ENCODE measurements around the gene DCST1.

The DCST1 gene

DNA sequence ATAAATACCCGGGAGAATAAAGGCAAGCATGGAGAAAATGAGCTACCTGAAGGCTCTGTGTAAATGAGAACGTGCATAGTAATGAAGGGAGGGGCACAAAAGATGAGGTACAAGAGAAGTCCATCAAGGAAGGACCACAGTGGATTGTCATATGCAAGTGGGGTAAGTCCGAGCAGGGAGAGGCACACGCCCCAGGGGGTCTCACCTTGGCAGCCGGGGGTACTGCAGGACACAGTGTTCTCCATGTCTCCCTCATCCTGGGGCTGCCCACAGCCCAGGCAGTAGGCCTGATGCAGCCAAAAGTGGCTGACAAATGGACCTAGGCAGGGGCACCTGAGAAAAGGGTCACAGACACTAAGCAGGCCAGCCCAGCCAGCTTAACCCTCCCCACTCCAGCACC lies 10.0 kb upstream of the DCST1 start:
- no peak overlapping the region for H3K27ac ChIP-seq (ENCODE audit: low read depth, low read length)
- H3K9me3 ChIP-seq (ENCODE audit: control insufficient read depth, insufficient read depth, low read length) = no peaks in the 10 kb centered on the region
- H3K27me3 ChIP-seq (ENCODE audit: control insufficient read depth, insufficient read depth, low read length) = no peaks in the 10 kb centered on the region
- H3K4me1 ChIP-seq (ENCODE audit: control insufficient read depth, insufficient read depth, low read length) = no peaks in the 10 kb centered on the region
- H3K4me3 ChIP-seq (ENCODE audit: low read depth, low read length) = no peak overlapping the region
- no peak overlapping the region for H3K9ac ChIP-seq (ENCODE audit: low read depth, low read length)
- no peaks in the 10 kb centered on the region for H3K36me3 ChIP-seq (ENCODE audit: control insufficient read depth, insufficient read depth, low read length)

DNA sequence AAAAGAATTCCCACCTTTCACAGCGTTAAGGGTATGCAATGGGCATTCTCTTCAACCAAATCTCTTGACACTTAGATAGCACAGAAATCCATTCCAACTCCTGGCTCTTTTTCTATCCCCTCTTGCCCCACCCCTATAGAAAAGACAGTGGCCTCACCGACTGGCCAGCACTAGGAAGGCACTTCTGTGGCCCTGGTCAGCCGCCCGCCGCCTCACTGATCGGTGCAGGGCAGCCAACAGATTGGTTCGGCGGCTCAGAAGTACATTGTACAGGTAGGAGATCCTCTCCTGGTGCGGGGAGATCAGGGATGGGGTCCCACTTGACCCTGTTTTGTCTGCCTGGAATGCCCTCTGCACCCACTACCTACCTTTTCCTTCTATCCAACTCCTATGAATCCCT lies 9.3 kb upstream of the DCST1 start:
- Histone ChIP-seq H3K27ac (ENCODE audit: low read depth, low read length) (no peak overlapping the region), H3K9ac (ENCODE audit: low read depth, low read length) (no peak overlapping the region), H3K27me3 (ENCODE audit: control insufficient read depth, insufficient read depth, low read length) (no peaks in the 10 kb centered on the region), H3K9me3 (ENCODE audit: control insufficient read depth, insufficient read depth, low read length) (no peaks in the 10 kb centered on the region), H3K4me3 (ENCODE audit: low read depth, low read length) (no peak overlapping the region), H3K36me3 (ENCODE audit: control insufficient read depth, insufficient read depth, low read length) (no peaks in the 10 kb centered on the region), H3K4me1 (ENCODE audit: control insufficient read depth, insufficient read depth, low read length) (no peaks in the 10 kb centered on the region)

DNA sequence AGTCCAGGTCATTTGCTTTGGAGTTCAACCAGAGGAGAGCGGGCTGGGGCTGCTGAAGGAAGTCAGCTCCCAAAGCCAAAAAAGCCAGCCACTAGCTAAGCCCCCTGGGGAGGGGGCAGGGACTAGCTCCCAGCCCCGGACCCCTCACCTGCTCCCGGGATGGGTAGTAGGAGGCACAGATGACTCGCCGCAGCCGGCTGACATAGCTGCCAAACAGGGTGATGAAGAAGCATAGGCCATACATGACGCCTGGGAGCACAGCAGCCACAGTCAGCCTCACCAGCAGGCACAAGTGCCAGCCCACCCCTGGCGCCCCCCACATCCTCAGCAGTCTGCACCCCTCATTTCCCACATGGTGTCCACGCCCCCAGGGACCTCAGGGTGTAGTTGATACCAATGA lies 7.5 kb upstream of the DCST1 start:
- Histone ChIP-seq H3K27ac (ENCODE audit: low read depth, low read length) (no peak overlapping the region), H3K36me3 (ENCODE audit: control insufficient read depth, insufficient read depth, low read length) (no peaks in the 10 kb centered on the region), H3K27me3 (ENCODE audit: control insufficient read depth, insufficient read depth, low read length) (no peaks in the 10 kb centered on the region), H3K9ac (ENCODE audit: low read depth, low read length) (no peak overlapping the region), H3K4me3 (ENCODE audit: low read depth, low read length) (no peak overlapping the region), H3K9me3 (ENCODE audit: control insufficient read depth, insufficient read depth, low read length) (no peaks in the 10 kb centered on the region), H3K4me1 (ENCODE audit: control insufficient read depth, insufficient read depth, low read length) (no peaks in the 10 kb centered on the region)

DNA sequence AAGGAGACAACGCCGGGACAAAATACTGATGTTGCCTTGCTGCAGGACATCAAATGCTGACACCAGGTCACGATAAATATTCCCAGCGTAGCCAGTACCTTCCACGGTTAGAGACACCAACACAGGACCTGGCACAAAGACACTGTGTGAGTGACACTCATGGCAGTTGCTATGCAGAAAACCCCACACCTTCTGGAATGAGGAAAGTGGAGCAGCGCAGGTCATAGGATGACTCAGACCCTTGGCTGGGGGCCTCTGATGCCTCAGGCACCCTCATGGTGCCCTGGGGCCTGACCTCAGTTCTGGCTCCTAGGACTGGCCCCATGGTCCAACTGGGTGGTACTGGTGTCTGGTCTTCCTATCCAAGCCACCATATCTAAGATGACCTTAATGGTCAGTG lies 7.0 kb upstream of the DCST1 start:
- no peaks in the 10 kb centered on the region for H3K27me3 ChIP-seq (ENCODE audit: control insufficient read depth, insufficient read depth, low read length)
- no peaks in the 10 kb centered on the region for H3K36me3 ChIP-seq (ENCODE audit: control insufficient read depth, insufficient read depth, low read length)
- no peak overlapping the region for H3K4me3 ChIP-seq (ENCODE audit: low read depth, low read length)
- H3K9ac ChIP-seq (ENCODE audit: low read depth, low read length) = no peak overlapping the region
- no peaks in the 10 kb centered on the region for H3K9me3 ChIP-seq (ENCODE audit: control insufficient read depth, insufficient read depth, low read length)
- no peaks in the 10 kb centered on the region for H3K4me1 ChIP-seq (ENCODE audit: control insufficient read depth, insufficient read depth, low read length)
- H3K27ac ChIP-seq (ENCODE audit: low read depth, low read length) = no peak overlapping the region

DNA sequence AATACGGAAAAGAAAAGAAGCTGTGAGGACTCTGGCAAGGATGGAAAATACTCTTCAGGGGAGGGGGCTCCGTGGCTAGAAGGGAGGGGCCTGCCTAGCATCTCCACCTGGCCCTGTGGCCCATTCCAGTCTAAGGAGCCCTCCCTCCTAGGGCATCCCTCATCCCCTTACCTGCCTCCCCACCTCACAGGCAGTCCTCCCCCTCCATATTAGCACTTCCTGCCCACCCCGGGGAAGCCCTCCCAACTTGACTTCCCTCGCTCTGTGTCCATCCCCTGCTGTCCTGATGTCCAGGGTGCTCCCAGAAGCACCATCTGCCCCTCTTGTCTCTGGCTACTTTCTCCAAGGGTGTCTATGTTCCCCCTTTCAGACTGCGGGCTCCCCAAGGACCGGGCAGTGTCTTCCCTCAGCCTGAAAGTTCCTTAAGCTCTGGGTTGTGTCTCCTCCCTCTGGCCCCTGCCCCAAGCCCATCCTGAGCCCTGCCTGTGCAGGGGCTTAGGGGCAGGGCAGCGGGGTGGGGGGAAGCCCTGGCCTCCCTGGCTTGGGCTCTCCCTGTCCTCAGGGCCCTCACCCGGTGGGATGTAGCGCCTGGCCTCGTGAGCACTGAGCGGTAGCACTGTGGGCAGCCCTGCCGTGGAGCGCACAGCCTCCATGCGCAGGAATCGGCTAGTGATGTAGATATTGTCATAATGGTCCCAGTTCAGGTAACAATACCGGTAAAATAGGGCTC lies 3.9 kb upstream of the DCST1 start:
- Histone ChIP-seq H3K36me3 (ENCODE audit: control insufficient read depth, insufficient read depth, low read length) (no peaks in the 10 kb centered on the region), H3K9ac (ENCODE audit: low read depth, low read length) (no peak overlapping the region), H3K9me3 (ENCODE audit: control insufficient read depth, insufficient read depth, low read length) (no peaks in the 10 kb centered on the region), H3K27ac (ENCODE audit: low read depth, low read length) (no peak overlapping the region), H3K27me3 (ENCODE audit: control insufficient read depth, insufficient read depth, low read length) (no peaks in the 10 kb centered on the region), H3K4me3 (ENCODE audit: low read depth, low read length) (no peak overlapping the region), H3K4me1 (ENCODE audit: control insufficient read depth, insufficient read depth, low read length) (no peaks in the 10 kb centered on the region)

DNA sequence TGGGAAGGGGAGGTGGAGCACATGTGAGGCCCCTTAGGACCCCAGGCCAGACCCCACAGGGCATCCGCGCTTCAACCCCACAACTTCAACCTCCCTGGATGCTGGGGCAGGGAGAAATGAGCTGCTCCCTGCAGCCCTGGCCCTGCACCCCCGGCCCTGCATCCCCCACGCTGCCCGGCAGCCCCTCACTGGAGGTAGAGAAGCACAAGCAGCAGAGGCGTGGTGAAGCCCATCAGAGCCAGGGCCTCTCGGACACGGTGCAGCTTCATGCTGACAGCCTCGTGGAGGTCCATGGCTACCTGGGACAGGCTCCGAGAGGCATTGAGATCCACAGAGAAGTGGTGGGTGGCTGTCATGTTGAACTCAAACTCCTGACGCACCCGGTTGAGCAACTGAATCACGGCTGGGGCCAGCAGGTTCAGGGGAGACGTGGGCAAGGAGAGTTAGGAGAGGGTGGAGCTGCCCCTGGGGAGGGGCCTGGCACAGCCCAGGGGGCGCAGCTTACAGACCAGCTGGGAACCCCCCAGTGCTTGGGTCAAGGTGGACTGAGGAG lies 3.3 kb upstream of the DCST1 start:
- Histone ChIP-seq H3K27ac (ENCODE audit: low read depth, low read length) (no peak overlapping the region), H3K9me3 (ENCODE audit: control insufficient read depth, insufficient read depth, low read length) (no peaks in the 10 kb centered on the region), H3K4me1 (ENCODE audit: control insufficient read depth, insufficient read depth, low read length) (no peaks in the 10 kb centered on the region), H3K9ac (ENCODE audit: low read depth, low read length) (no peak overlapping the region), H3K27me3 (ENCODE audit: control insufficient read depth, insufficient read depth, low read length) (no peaks in the 10 kb centered on the region), H3K4me3 (ENCODE audit: low read depth, low read length) (no peak overlapping the region), H3K36me3 (ENCODE audit: control insufficient read depth, insufficient read depth, low read length) (no peaks in the 10 kb centered on the region)

DNA sequence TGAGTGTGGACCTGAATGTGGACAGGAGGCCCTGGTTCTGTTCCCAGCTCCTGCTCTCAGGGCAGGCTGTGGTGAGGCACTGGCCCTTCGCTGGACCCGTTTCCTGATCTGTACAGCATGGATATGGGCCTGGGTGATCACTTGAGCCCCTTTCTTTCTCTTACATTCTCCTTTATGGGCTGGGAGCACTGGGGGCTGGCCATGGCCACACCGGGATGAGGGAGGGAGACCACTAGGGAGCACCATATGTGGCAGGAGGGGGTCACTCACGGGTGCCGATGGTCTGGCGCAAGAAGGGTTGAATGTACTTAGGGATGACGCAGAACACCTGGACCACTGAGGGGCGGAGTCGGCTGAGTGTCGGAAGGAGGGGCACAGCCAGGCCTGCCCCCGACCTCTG lies 2.7 kb upstream of the DCST1 start:
- Histone ChIP-seq H3K36me3 (ENCODE audit: control insufficient read depth, insufficient read depth, low read length) (no peaks in the 10 kb centered on the region), H3K4me3 (ENCODE audit: low read depth, low read length) (no peak overlapping the region), H3K4me1 (ENCODE audit: control insufficient read depth, insufficient read depth, low read length) (no peaks in the 10 kb centered on the region), H3K27ac (ENCODE audit: low read depth, low read length) (no peak overlapping the region), H3K9me3 (ENCODE audit: control insufficient read depth, insufficient read depth, low read length) (no peaks in the 10 kb centered on the region), H3K27me3 (ENCODE audit: control insufficient read depth, insufficient read depth, low read length) (no peaks in the 10 kb centered on the region), H3K9ac (ENCODE audit: low read depth, low read length) (no peak overlapping the region)

DNA sequence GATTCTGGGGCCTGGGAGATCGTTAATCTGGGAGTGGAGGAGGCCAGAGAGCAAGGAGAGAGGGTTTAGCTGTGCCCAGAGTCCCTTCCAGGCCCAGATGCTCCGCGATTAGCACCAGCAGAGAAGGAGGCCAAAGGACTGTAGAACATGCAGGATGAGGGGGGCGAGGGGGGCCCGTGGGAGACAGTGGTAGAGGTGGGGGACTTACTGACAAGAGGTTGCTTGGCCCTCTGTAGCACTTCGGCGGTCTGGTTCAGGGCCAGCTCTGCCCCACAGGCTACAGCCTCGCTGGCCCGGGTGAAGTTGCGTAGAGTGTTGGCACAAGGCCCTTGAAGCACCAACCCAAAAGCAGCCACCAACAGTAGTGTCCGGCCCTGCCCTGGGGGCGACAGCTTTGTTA lies 738 bp upstream of the DCST1 start:
- Histone ChIP-seq H3K36me3 (ENCODE audit: control insufficient read depth, insufficient read depth, low read length) (no peaks in the 10 kb centered on the region), H3K4me3 (ENCODE audit: low read depth, low read length) (no peak overlapping the region), H3K27me3 (ENCODE audit: control insufficient read depth, insufficient read depth, low read length) (no peaks in the 10 kb centered on the region), H3K27ac (ENCODE audit: low read depth, low read length) (no peak overlapping the region), H3K4me1 (ENCODE audit: control insufficient read depth, insufficient read depth, low read length) (no peaks in the 10 kb centered on the region), H3K9ac (ENCODE audit: low read depth, low read length) (no peak overlapping the region), H3K9me3 (ENCODE audit: control insufficient read depth, insufficient read depth, low read length) (no peaks in the 10 kb centered on the region)

DNA sequence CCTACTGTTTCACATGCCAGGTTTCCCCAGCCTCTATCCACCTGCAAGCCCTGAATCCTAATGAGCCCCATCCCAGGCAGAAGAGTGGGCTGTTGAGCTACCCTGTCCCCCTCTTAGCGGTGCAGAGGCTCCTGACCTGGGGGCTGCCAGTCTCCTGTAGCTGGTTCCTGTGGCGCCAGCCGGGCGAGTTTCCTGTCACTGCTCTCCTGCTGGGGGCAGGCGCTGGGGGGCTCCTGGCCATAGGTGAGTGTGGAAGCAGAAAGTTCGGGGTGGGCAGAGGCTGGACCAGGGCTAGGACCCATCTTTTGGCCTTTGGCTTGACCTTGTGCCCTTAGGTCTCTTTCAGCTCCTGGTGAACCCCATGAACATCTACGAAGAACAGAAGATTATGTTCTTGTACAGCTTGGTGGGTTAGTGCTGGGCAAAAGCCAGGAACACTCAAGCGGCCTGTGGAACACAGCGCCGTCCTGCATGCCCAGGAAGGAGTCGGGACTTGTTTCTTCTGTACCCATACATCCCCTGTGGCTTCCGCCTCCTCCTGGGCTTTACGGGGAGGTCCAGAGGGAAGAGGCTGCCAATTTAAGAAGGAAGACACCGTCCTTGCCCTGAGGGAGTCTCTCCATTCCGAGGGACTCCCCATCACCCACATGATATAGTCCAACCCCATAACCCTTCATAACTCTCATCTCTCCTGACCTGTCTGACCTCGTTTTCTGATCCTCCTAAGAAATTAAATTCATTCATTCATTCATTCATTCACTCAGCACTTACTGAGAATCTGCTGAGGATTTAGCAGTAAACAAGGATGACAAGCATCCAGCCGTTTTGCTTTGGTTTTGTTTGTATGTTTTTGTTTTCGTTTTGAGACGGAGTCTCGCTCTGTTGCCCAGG lies 939 bp downstream of the DCST1 start:
- H3K4me3 ChIP-seq (ENCODE audit: low read depth, low read length) = no peak overlapping the region
- H3K4me1 ChIP-seq (ENCODE audit: control insufficient read depth, insufficient read depth, low read length) = no peaks in the 10 kb centered on the region
- no peaks in the 10 kb centered on the region for H3K9me3 ChIP-seq (ENCODE audit: control insufficient read depth, insufficient read depth, low read length)
- H3K27me3 ChIP-seq (ENCODE audit: control insufficient read depth, insufficient read depth, low read length) = peaks cover 7% of the 10 kb centered on the region; the same call in 1 of the 2 replicates
- H3K36me3 ChIP-seq (ENCODE audit: control insufficient read depth, insufficient read depth, low read length) = no peaks in the 10 kb centered on the region
- H3K9ac ChIP-seq (ENCODE audit: low read depth, low read length) = no peak overlapping the region
- H3K27ac ChIP-seq (ENCODE audit: low read depth, low read length) = no peak overlapping the region

DNA sequence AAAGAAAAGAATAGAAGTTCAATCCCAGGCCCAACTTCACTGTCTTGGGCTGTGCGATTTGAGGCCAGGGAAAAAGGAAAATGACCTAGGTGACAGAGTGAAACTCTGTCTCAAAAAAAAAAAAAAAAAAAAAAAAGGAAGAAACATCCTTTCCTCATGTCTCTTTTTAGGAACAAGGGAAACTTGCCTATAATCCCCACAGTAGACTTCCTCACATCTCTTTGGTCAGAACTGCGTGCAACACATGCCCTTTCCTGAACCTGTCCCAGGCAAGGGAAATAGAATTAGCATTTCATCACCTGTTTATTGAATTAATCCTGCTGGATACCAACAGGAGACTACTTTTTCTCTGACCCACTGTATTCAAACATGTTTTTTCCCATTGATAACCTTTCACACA lies 2.3 kb downstream of the DCST1 start:
- H3K27ac ChIP-seq (ENCODE audit: low read depth, low read length) = no peak overlapping the region
- H3K9me3 ChIP-seq (ENCODE audit: control insufficient read depth, insufficient read depth, low read length) = no peaks in the 10 kb centered on the region
- no peak overlapping the region for H3K9ac ChIP-seq (ENCODE audit: low read depth, low read length)
- H3K27me3 ChIP-seq (ENCODE audit: control insufficient read depth, insufficient read depth, low read length) = peaks cover 7% of the 10 kb centered on the region; the same call in 1 of the 2 replicates
- no peak overlapping the region for H3K4me3 ChIP-seq (ENCODE audit: low read depth, low read length)
- H3K36me3 ChIP-seq (ENCODE audit: control insufficient read depth, insufficient read depth, low read length) = no peaks in the 10 kb centered on the region
- no peaks in the 10 kb centered on the region for H3K4me1 ChIP-seq (ENCODE audit: control insufficient read depth, insufficient read depth, low read length)

DNA sequence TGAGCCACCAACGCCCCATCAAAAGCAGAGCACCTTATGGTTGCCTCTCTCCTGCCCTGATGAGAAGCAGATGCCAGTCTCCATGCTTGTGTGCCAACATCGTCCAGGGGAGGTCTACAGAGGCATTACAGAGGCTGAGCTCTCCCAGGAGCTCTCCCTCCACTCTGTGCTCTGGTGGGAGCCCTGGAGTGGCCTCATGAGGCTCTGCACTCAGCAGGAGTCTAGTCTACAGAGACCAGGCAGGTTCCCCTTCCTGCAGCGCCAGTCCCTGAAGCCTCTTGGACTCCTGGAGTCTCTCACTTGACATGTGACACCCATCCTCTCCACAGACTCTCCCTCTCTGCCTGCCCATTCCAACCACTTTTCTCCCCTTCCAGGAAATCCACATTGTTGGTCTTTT lies 3.4 kb downstream of the DCST1 start:
- H3K9ac ChIP-seq (ENCODE audit: low read depth, low read length) = no peak overlapping the region
- H3K27me3 ChIP-seq (ENCODE audit: control insufficient read depth, insufficient read depth, low read length) = peaks cover 7% of the 10 kb centered on the region; the same call in 1 of the 2 replicates
- no peak overlapping the region for H3K4me3 ChIP-seq (ENCODE audit: low read depth, low read length)
- H3K9me3 ChIP-seq (ENCODE audit: control insufficient read depth, insufficient read depth, low read length) = no peaks in the 10 kb centered on the region
- no peaks in the 10 kb centered on the region for H3K36me3 ChIP-seq (ENCODE audit: control insufficient read depth, insufficient read depth, low read length)
- no peak overlapping the region for H3K27ac ChIP-seq (ENCODE audit: low read depth, low read length)
- H3K4me1 ChIP-seq (ENCODE audit: control insufficient read depth, insufficient read depth, low read length) = no peaks in the 10 kb centered on the region

Data from HUES48 (cell line).